Renal pelvis (tissue), 4 donors: ENCODE results near the gene PDIA6. TPM values are rescaled to one million over a fixed set of nuclear protein-coding genes. Genes with fewer than 3 reads are reported as not detected.

Experiments
- DNase-seq: peaks from one replicate; pipeline ENCODE4 v3.0.0-alpha.2; 2013
- polyA plus RNA-seq, 3 donors: library from polyadenylated mRNA; unstranded; fragments of 120-200 nt; gene quantifications; one replicate each; pipeline ENCODE4 v1.2.1, GENCODE V29; 2013; ENCODE audit not compliant: insufficient read length in 3 of 3

Gene PDIA6
- polyA plus RNA-seq, 3 donors, result 330 to 372 (median 332) TPM

DNA sequence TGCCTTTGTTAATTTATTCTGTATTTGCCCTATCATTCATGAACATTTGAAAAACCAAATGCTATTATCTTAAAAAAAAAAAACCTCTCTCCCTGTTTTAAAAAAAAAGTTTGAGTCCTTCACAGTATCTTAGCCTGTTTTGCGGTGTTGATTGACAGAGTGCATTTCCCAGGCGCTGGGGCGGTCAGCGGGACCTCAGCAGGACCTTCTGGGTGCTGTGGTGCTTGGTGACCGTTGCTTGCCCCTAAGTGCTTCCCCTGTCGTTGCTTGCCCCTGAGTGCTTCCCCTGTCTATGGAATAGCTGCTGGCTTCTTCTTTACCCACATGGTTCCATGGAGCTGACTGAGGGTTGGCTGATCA lies 79.0 kb downstream of the PDIA6 start:
- no peak for DNase-seq

Other genes with a start within 250 kb of the PDIA6 start
- gene NOL10, start 122.8 kb downstream of the PDIA6 start, polyA plus RNA-seq, result 10 to 100 TPM; 26.9 to 30.7 (median 27.6) TPM
- gene ATP6V1C2, start 91.2 kb downstream of the PDIA6 start, polyA plus RNA-seq, result 10 to 100 TPM in 1 of 3 donors, 1 to 10 TPM in 2; 4.6 to 10.7 (median 6.7) TPM
- gene KCNF1, start 99.1 kb upstream of the PDIA6 start, polyA plus RNA-seq, result 1 to 10 TPM; 1.3 to 1.8 (median 1.6) TPM